Effector memory CD4-positive, alpha-beta T cell (primary cell): ENCODE results near the gene TGFBR2.
A peak's percentile ranks its signal among the peaks of the same experiment; 100 is the strongest.

Source experiments
- DNase-seq, 3 donors: peaks; one replicate each; pipeline ENCODE4 v3.0.0-alpha.2; 2020
- H3K27ac ChIP-seq: 2 replicates; pipeline ENCODE4 v1.7.0; 2013; ENCODE audit warnings: mild to moderate bottlenecking, low read length, moderate library complexity; ENCODE audit not compliant: insufficient read depth, poor library complexity, severe bottlenecking
- H3K27me3 ChIP-seq: replicated peaks from 2 replicates; pipeline ENCODE4 v1.7.0; 2013; ENCODE audit warnings: mild to moderate bottlenecking, low read length; ENCODE audit not compliant: insufficient read depth, control insufficient read depth, poor library complexity, severe bottlenecking
- H3K36me3 ChIP-seq: 2 replicates; pipeline ENCODE4 v1.7.0; 2013; ENCODE audit warnings: mild to moderate bottlenecking, low read length, moderate library complexity; ENCODE audit not compliant: control insufficient read depth, insufficient read depth
- H3K4me1 ChIP-seq: 2 replicates; pipeline ENCODE4 v1.7.0; 2013; ENCODE audit warnings: low read length, mild to moderate bottlenecking; ENCODE audit not compliant: control insufficient read depth, insufficient read depth, poor library complexity, severe bottlenecking
- H3K4me3 ChIP-seq: 2 replicates; pipeline ENCODE4 v1.7.0; 2013; ENCODE audit warnings: low read length, low read depth, mild to moderate bottlenecking; ENCODE audit not compliant: insufficient read depth, poor library complexity, severe bottlenecking
- H3K9me3 ChIP-seq: 2 replicates; pipeline ENCODE4 v1.7.0; 2013; ENCODE audit warnings: mild to moderate bottlenecking, low read length, moderate library complexity; ENCODE audit not compliant: control insufficient read depth

TGFBR2 gene

DNA sequence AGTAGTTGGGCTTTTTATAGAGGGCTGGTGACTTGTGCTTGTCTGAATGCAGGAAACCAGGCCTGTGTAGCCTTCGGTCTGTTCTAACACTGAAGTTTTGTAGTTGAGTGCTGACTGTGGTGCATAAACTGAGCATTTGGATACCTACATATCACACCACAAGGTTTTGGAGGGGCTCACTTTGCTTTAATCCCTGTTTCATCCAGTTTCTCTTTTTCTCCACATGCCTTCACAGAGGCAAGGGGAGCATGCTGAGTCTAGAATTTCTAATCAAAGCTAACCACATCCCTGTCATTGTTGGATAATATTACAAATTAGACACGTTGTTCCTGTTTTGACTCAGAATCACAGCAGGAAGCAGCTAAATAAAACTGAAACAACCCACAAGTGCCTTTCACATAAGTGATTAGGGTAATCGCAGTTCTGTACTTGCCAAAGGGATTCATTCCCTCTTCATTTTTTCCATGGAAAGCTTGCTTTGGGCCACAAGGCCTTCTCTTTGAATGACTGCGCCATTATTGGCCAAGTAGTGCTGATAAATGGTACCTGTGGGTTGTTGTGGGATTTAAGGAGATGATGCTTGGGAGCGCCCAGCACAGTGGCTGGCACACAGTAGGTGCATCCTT, 48.9 kb downstream of the TGFBR2 start:
- Histone ChIP-seq H3K9me3 (no peaks in the 10 kb centered on the region), H3K4me1 (peaks cover 71% of the 10 kb centered on the region), H3K36me3 (peaks cover 28% of the 10 kb centered on the region), H3K27ac (peak overlapping the region; percentile 90), H3K27me3 (no peaks in the 10 kb centered on the region), H3K4me3 (peak overlapping the region; percentile 31)
- DNase-seq = peak in 1 of 3 donors; percentile 25

DNA sequence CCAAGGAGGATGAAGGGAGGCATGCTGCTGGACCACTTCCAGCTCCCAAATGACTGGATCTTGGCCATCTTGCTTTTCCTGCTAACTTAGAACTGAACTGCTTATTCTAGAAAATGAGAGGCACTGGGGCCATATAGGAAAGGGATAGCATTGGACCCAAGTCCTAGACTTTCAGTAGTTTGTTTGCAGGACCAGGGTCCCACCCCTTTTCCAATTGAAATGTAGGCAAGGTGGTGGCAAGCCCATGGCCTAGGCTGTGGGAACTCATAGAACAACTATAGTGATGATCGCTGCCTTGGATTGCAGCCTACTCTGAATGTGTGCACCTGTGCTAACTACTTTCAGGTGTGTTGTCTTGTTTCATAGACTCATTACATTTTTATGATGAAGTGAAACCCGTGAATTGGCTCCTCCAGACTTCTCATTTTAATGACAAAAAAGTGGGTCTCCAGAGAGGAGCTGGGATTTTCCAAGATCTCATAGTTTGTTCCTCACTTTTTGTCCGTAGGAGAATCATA, 50.3 kb downstream of the TGFBR2 start:
- Histone ChIP-seq H3K4me3 (no peak overlapping the region), H3K36me3 (peaks cover 14% of the 10 kb centered on the region), H3K27me3 (no peaks in the 10 kb centered on the region), H3K4me1 (peaks cover 84% of the 10 kb centered on the region), H3K27ac (peak overlapping the region; percentile 90), H3K9me3 (no peaks in the 10 kb centered on the region)
- no peak for DNase-seq

DNA sequence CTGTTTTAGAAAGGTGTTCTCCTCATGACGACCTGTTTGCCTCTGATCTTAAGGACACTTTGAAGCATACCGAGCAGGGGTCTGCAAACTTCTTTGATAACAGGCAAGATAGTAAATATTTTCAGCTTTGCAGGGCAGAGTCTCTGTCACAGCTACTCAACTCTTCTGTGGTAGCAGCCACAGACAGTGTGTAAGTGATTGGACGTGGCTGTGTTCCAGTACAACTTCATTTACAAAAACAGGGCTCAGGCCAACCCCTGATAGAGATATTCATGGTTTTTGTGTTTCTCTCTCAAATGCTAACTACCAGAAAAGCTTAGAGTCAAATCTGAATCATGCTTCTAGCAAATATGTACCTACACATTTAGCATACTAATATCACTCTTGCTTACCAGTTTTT, 51.5 kb downstream of the TGFBR2 start:
- peaks cover 79% of the 10 kb centered on the region for H3K4me1 ChIP-seq
- peaks cover 8% of the 10 kb centered on the region for H3K36me3 ChIP-seq
- no peaks in the 10 kb centered on the region for H3K27me3 ChIP-seq
- no peaks in the 10 kb centered on the region for H3K9me3 ChIP-seq
- no peak overlapping the region for H3K4me3 ChIP-seq
- peak overlapping the region; percentile 90 for H3K27ac ChIP-seq
- DNase-seq = peak in 1 of 3 donors; percentile 26

DNA sequence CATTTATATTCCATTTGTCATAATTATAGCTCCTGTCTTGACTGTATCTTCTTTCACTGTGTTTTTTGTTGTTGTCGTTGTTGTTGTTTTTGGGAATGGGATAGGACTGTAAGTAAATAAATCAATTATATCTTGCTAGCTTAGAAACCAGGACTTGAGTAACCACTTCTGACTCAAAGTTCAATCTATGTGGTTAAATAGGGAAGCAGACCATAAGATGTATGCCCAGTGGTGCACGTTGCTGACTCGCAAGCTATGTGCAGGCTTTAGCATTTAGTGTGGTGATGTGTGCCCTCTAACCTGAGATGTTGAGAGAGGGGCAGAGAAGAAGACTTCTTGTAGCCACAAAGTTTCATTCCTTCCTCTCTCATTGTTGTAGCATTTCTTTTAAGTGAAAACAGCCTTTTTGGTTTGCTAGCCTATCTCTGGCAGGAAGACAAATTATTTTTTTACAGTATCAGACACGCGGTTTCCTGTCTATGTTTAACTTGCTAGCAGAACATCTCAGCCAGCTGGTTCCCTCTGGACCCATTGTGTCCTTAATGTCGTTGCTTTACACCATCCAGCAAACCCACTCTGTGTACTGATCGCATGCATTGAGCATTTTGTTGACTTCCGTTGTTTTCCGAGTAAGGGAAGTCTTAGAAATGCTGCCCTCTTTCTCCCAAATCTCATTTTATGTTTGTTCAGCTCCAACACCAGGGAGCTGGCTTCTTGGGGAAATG, 52.1 kb downstream of the TGFBR2 start:
- H3K27ac ChIP-seq = peak overlapping the region; percentile 90
- peak in 1 of 3 donors; percentile 37 for DNase-seq
- H3K9me3 ChIP-seq = no peaks in the 10 kb centered on the region
- H3K36me3 ChIP-seq = peaks cover 8% of the 10 kb centered on the region
- no peaks in the 10 kb centered on the region for H3K27me3 ChIP-seq
- H3K4me1 ChIP-seq = peaks cover 77% of the 10 kb centered on the region
- peak overlapping the region; percentile 14 for H3K4me3 ChIP-seq

DNA sequence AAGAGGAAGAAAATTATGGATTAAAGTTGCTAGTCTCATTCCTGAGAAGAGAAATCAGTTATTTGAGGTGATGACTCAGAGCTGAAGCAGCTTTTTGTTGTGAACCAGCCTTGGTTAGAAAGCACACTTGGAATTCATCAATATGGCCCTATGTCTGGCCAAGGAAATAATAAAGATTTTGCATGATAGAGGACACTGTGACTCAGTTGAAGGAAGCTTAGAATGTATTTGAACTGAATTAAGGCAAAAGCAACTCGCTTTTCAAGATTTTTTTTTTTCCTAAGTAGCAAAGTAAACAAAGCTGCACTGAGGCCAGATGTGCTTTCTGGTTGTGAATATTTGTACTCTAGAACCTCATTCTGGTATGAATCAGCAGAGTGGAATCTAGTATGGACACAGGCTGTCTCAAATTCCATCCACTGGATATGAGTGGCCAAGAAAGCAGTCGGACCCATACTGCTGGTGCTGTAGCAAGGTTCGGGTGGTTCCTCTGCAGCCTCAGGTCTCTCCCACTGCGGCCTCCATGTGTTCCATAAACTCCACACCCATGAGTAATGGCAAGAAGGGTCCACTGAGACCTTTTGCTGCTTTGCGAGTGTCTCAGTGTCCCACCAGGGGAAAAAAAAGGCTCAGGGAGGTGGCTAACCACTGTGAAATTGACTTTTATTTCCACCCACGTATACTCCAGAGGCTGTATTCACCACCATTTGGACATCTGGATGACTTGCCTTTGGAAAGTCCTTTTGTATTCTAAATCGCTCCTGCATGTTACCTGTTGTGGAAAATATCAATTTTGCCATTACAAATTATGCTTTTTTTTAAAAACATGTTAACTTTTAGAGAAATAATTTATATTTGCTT, 53.1 kb downstream of the TGFBR2 start:
- Histone ChIP-seq H3K27me3 (no peaks in the 10 kb centered on the region), H3K4me1 (peaks cover 75% of the 10 kb centered on the region), H3K9me3 (no peaks in the 10 kb centered on the region), H3K36me3 (peaks cover 8% of the 10 kb centered on the region), H3K4me3 (no peak overlapping the region), H3K27ac (peak overlapping the region; percentile 90)
- DNase-seq = no peak

DNA sequence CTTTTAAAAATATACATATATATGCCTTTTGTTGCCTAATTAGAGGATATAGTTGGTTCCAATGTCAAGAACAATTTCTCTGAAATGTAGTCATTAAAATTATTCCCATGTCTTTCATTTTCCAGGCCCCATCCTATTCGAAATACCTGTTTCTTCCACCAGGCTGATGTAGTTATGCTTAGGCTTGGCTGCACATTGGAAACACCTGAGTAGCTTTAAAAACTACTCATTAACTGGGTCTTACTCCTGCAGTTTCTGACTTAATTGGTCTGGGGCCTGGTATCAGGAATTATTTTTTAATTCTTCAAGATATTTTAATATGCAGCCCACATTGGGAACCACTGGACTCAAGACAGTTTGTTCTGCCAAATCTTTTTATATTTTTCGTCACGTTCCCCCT, 53.7 kb downstream of the TGFBR2 start:
- Histone ChIP-seq H3K4me1 (peaks cover 75% of the 10 kb centered on the region), H3K27ac (peak overlapping the region; percentile 90), H3K36me3 (peaks cover 8% of the 10 kb centered on the region), H3K9me3 (no peaks in the 10 kb centered on the region), H3K27me3 (no peaks in the 10 kb centered on the region), H3K4me3 (no peak overlapping the region)
- no peak for DNase-seq

DNA sequence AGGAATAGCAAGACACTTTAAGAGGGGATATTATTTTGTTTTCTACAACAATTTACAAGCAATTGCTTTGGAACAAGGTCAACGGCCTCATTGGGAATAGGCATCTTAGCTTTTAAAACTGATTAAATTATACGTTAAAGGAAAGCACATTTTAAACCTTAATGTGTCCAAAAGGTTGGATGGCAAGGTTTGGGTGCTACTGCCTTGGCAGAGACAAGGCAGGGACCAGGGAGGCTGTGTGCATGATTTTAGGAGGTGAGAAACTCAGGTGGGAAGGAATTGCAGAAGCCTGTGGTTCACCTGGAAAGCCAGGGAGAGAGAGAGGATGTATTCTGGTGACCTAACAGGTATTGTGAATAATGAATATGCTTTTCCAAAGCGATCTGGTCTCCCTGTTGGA, 54.3 kb downstream of the TGFBR2 start:
- no peak overlapping the region for H3K4me3 ChIP-seq
- peaks cover 8% of the 10 kb centered on the region for H3K36me3 ChIP-seq
- peak overlapping the region; percentile 49 for H3K27ac ChIP-seq
- H3K4me1 ChIP-seq = peaks cover 78% of the 10 kb centered on the region
- no peak for DNase-seq
- no peaks in the 10 kb centered on the region for H3K9me3 ChIP-seq
- H3K27me3 ChIP-seq = no peaks in the 10 kb centered on the region

DNA sequence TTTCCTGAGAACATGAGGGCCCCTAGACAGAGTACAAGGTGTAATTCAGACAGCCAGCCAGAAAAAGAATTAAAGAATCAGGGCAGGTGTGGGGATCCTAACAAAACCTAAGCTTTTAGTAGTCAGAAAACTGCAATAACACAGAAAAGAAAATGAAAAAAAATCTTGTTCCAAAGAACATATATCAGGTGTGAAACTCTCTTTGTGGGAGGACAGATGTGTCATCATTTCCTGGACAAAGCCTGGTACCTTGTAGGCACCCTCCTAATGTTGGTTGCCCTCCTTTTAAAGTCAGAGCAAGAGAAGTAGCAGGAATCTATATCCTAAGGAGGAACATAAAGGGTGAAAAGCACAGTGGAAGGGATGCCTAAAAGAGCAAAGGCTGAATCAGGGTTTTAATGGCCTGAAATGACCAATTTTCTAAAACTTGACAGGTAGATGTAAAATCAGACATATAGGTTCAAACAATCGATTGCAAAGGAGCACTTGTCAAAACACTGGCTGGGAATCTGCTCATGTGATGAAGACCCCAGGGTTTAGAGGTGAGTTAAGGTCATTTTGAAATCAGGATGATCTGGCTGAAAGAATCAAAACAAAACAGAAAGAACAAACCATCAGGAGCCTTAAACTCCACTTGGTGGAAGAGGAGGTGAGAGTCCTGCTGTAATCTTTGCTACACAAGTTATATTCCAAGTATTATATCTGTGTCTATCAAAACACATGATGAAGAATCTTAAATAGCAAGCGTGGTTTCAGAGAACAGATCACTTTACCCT, 54.9 kb downstream of the TGFBR2 start:
- no peaks in the 10 kb centered on the region for H3K27me3 ChIP-seq
- H3K36me3 ChIP-seq = peaks cover 6% of the 10 kb centered on the region
- no peak overlapping the region for H3K4me3 ChIP-seq
- H3K27ac ChIP-seq = peak overlapping the region; percentile 49
- H3K4me1 ChIP-seq = peaks cover 78% of the 10 kb centered on the region
- DNase-seq = no peak
- no peaks in the 10 kb centered on the region for H3K9me3 ChIP-seq

DNA sequence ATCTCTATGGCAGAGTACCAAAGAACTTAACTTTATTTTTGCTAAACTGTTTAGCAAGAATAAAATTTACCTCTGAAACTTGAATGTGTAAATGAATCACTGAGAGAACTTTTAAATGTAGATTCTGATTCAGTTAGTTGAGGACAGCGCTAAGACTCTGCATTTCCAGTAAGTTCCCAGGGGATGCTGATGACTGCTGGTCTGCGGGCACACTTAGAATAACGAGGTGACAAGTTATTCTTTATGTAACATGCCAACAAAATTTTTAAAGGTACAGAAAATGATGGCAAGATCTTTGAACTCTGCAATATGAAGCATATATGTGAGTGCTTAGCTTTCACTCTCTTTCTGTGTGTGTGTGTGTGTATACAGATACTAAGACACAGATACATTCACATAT, 56.4 kb downstream of the TGFBR2 start:
- Histone ChIP-seq H3K4me1 (peaks cover 70% of the 10 kb centered on the region), H3K4me3 (no peak overlapping the region), H3K27me3 (no peaks in the 10 kb centered on the region), H3K27ac (peak overlapping the region; percentile 23), H3K36me3 (no peaks in the 10 kb centered on the region), H3K9me3 (no peaks in the 10 kb centered on the region)
- no peak for DNase-seq
